Astrocyte of the cerebellum (primary cell): ENCODE results near the gene FBXO2.

Experiments
- DNase-seq: peaks from one replicate; pipeline ENCODE4 v3.0.0-alpha.2; 2011; ENCODE audit warnings: low read depth
- H3K4me3 ChIP-seq: 2 replicates; pipeline ENCODE4 v1.5.1; 2011; ENCODE audit warnings: mild to moderate bottlenecking, low read depth, low read length, moderate library complexity
- CTCF ChIP-seq: IDR thresholded peaks from 2 replicates; pipeline ENCODE4 v1.5.1; 2012; ENCODE audit warnings: low read length, low read depth, moderate library complexity, mild to moderate bottlenecking; ENCODE audit errors: missing control alignments
- in situ Hi-C: cut with HindIII; loops from 2 replicates; pipeline ENCODE4 v1.10.0; 2017; ENCODE audit warnings: low sequenced_read_pairs

Gene FBXO2

GRCh38 chr1:11682287-11682771, 28.1 kb upstream of the FBXO2 start:
- no peak overlapping the region for H3K4me3 ChIP-seq
- no peak for DNase-seq
- no peak for TF ChIP-seq CTCF
- in situ Hi-C loops, result no loop called here

DNA sequence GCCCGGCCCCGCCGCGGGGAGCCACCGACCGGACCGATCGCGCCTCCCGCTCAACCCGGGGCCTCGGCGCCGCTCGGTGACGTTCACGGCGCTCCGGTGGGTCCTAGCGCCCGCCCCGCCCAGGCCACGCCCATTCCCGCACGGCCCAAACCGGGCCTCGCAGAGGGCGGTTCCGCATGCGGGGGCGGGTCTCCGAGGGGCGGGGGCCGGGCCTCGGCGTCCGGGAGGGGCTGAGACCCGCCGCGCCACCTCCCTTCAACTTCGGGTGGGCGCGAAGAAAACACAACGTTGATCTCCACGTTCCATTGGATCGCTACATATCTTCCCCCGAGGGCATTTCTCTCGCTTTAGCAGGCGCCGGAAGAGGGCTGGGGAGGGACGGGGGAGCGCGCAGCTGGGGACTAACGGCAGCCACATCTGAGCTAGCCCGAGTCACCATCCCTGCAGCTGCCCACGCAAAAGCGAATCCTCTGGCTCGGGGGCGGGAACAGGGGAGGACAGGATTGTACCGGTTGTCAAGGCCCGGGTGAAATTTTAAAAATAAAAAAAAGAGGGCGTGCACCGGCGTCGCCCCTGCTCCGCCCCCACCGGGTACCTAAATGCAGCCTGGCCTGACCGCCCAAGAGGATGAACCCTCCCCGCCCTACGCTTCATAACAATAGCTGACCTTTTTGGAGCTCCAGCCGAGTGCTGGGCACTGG, 27.0 kb upstream of the FBXO2 start, which contains the start of gene MAD2L2:
MAD2L2 (minus strand) TSS at position 78 of the 701 bp plus-strand sequence. CDS start 547 bp downstream, outside the sequence.
- peak within 1 kb of the TSS; percentile 88 for H3K4me3 ChIP-seq
- TF ChIP-seq CTCF, result no peak
- DNase-seq, result no peak
- in situ Hi-C loops, result no loop called here

DNA sequence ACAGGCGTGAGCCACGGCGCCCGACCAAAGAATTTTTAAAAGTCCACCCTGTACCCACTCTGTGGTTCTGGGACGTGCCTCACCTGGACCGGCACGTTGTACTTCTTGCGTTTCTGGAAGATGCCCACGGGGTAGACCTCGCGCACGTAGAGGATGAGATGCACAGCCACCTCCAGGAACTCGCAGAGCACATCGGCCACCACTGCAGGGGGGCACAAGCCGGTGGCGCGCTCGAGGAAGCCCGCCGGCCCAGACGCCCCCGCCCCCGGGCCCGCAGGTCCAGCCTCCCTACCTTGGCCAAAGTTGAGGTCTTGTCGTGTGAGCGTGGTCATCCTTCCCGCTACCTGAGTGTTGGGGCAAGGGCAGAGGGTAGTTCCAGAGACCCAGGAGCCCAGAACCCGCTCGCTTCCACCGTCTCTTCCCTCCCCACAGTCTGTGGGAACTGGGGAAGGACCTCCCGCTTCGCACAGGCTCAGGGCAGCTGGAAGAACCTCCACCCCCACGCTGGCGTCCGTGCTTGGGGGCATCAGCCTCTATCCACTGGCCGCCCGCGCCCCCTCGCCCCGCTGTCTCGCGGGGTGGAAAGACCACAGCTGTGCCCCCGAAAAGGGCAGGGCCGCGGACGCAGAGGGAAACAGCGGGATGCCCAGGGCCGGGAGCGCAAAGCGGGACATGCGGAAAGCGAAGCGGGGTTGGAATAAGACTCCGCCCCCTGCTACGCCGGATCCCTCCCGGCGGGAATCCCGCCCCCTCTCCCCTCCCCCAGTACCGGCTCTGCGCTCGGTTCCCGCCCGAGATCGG, 26.2 kb upstream of the FBXO2 start:
- DNase-seq, result no peak
- TF ChIP-seq CTCF, result no peak
- in situ Hi-C loops, result no loop called here
- peak overlapping the region; percentile 88 for H3K4me3 ChIP-seq

DNA sequence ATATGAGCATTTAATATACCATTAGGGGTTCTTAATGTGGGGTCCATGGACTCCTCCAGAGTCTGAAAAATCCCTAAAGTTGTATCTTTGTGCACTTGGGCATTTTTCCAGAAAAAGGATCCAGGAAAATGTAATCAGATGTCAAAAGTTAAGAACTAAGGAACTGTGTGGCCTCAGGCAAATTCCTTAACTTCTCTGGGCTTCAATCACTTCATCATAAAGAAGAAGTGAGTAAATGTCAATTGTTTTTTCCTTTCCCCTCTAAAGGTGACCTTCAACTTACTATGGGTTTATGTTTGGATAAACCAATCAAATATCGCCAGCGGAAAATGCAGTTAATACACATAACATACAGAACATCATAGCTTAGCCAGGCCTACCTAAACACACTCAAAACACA, 24.2 kb upstream of the FBXO2 start:
- DNase-seq, result no peak
- in situ Hi-C loops, result no loop called here
- TF ChIP-seq CTCF, result no peak
- H3K4me3 ChIP-seq, result no peak overlapping the region

DNA sequence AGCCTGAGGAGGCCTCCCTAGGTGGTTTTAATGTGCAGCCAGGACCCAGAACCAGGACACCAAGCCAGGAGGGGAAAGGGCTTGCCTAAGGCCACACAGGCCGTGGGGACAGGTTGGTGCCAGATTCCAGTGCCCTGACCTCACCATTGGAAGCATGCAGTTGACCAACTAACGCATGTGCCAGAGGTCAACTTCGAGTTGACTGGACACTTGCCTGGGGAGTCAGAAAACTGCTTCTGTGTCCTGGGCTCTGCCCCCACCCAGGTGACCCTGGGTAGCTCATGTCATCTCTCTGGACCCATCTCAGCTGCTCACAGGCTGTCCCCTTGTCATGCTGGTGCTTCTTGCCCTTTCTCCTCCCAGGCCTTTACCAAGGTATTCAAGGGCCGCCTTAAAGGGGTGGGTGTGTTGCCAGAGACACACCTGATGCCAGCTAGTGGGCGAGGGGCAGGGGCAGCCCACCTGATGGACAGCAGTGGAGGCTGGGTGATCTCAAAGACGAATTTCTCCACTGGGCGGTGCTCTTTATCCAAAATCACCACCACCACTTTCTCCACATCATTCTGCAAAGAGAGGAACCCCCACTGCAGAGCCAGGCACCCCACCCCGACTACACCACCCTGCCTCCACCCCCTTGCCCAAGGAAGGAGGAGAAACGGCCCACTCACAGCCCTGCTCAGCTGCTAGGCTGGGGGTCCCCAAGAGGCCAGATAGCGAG, 22.3 kb upstream of the FBXO2 start:
- DNase-seq, result no peak
- H3K4me3 ChIP-seq, result no peak overlapping the region
- in situ Hi-C loops, result no loop called here
- TF ChIP-seq CTCF, result no peak

DNA sequence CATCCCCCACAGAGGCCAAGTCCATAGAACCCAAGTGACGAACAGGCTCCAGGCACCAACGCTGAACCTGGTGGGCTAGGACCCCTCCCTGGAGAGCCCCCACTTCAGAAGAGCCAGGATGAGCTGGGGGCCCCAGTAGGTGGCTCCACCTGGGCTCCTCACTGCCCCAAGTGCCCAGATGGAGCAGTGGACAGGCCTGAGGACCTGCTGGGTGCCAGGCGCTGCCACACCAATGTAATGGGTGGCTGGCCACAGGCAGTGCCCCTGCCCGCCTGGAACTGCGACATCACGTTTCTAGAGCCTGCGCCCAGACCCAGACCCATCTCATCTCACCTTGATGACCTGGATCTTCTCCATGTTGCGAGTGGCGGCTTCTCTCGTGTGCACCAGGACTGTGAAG, 21.1 kb upstream of the FBXO2 start:
- DNase-seq, result no peak
- in situ Hi-C loops, result no loop called here

More for the DNA sequence above, 21.1 kb upstream of the FBXO2 start:
- TF ChIP-seq CTCF, result no peak
- no peak overlapping the region for H3K4me3 ChIP-seq
